HCT116 (cell line): Measurements from ENCODE around the gene HHIPL2. TPM values are rescaled to one million over a fixed set of nuclear protein-coding genes. Genes with fewer than 3 reads are reported as not detected.

Source experiments
- ATAC-seq: fragments of 200-7000 bp; cut with Tn5 transposase; 2 replicates; pipeline ENCODE4 v1.9.1; 2020; ENCODE audit warnings: mild to moderate bottlenecking, moderate library complexity
- BruUV-seq: library from RNA; stranded (reverse); fragments of 400-500 nt; replicated peaks from 2 replicates; lab custom pipeline; 2021; lab: Mats Ljungman, UMichigan
- CTCF ChIA-PET: fragments of 300-600 bp; sonication (Branson Sonifier 250); formaldehyde crosslinking; loops from one replicate; lab custom pipeline; 2021; ENCODE audit warnings: antibody characterized with exemption; lab: Charles Lee
- POLR2A ChIA-PET: fragments of 300-600, 350-600 bp; sonication (Branson Sonifier 250); formaldehyde crosslinking; loops from one replicate; lab custom pipeline; 2021; ENCODE audit warnings: antibody characterized with exemption; lab: Charles Lee
- RAD21 ChIA-PET, 2 experiments: fragments of 300-600 bp; sonication (Branson Sonifier 250); formaldehyde crosslinking; loops; one replicate each; lab custom pipeline; 2023; ENCODE audit warnings: low total read pairs in 2 of 2; ENCODE audit not compliant: uncharacterized antibody in 2 of 2, unreplicated experiment in 2 of 2, low non-redundant PET in 1 of 2; lab: Charles Lee
- DNase-seq: peaks from one replicate; pipeline ENCODE4 v3.0.0-alpha.2; 2010; ENCODE audit warnings: low read depth, low spot score
- H2AFZ ChIP-seq: fragments of 200-600 bp; shearing (Covaris generic), sonication (generic); 2 replicates; pipeline ENCODE4 v1.6.1; 2017; ENCODE audit warnings: low read depth, mixed run types, mixed read lengths, antibody characterized with exemption, low read length; ENCODE audit not compliant: poor library complexity, severe bottlenecking
- H3K27ac ChIP-seq: 2 replicates; pipeline ENCODE4 v1.5.1; 2012; ENCODE audit warnings: low read depth, low read length
- H3K27me3 ChIP-seq: fragments of 200-600 bp; sonication (generic); 2 replicates; pipeline ENCODE4 v1.6.1; 2016; ENCODE audit warnings: mixed run types, low read length, mixed read lengths; ENCODE audit not compliant: insufficient read depth
- H3K36me3 ChIP-seq, 2 experiments: fragments of 200-500 bp in 1 of 2; fragments of 200-600 bp in 1 of 2; sonication (Bioruptor generic) in 1 of 2; sonication (generic) in 1 of 2; 2 replicates each; pipeline versions ENCODE4 v1.5.1 to v1.6.1; 2014 to 2016; ENCODE audit warnings: low read length in 2 of 2, inconsistent platforms in 1 of 2, mixed read lengths in 1 of 2, mixed run types in 1 of 2; ENCODE audit not compliant: insufficient read depth in 2 of 2, control insufficient read depth in 1 of 2
- H3K4me1 ChIP-seq, 2 experiments: fragments of 200-600 bp in 1 of 2; sonication (generic) in 1 of 2; 2 replicates each; pipeline versions ENCODE4 v1.5.1 to v1.6.1; 2012 to 2017; ENCODE audit warnings: low read length in 2 of 2, inconsistent platforms in 1 of 2, mild to moderate bottlenecking in 1 of 2, mixed read lengths in 1 of 2, mixed run types in 1 of 2, moderate library complexity in 1 of 2; ENCODE audit not compliant: insufficient read depth in 2 of 2, control insufficient read depth in 1 of 2
- H3K4me2 ChIP-seq: fragments of 200-600 bp; sonication (generic); 2 replicates; pipeline ENCODE4 v1.6.1; 2017; ENCODE audit warnings: mixed run types, low read length, mixed read lengths
- H3K4me3 ChIP-seq, 2 experiments: fragments of 200-600 bp in 1 of 2; sonication (generic) in 1 of 2; replicated peaks in 1 of 2; 2 replicates each; pipeline ENCODE4 v1.5.1; 2011 to 2016; ENCODE audit warnings: low read length in 2 of 2, control low read depth in 1 of 2, low read depth in 1 of 2, mild to moderate bottlenecking in 1 of 2, mixed read lengths in 1 of 2, mixed run types in 1 of 2
- H3K79me2 ChIP-seq: fragments of 200-600 bp; sonication (generic); 2 replicates; pipeline ENCODE4 v1.6.1; 2017; ENCODE audit warnings: mild to moderate bottlenecking, mixed run types, low read length, moderate library complexity, mixed read lengths; ENCODE audit not compliant: insufficient read depth
- H3K9ac ChIP-seq: fragments of 200-600 bp; sonication (generic); 2 replicates; pipeline ENCODE4 v1.6.1; 2016; ENCODE audit warnings: low read length, mixed read lengths
- H3K9me2 ChIP-seq: fragments of 200-600 bp; sonication (generic), shearing (Covaris generic); 2 replicates; pipeline ENCODE4 v1.6.1; 2017; ENCODE audit warnings: mixed run types, mild to moderate bottlenecking, moderate library complexity; ENCODE audit not compliant: insufficient read depth
- H3K9me3 ChIP-seq, 2 experiments: fragments of 200-500 bp in 1 of 2; fragments of 200-600 bp in 1 of 2; sonication (Bioruptor generic) in 1 of 2; sonication (generic) in 1 of 2; 2 replicates each; pipeline ENCODE4 v1.6.1; 2014 to 2017; ENCODE audit warnings: low read length in 2 of 2, mixed read lengths in 2 of 2, inconsistent platforms in 1 of 2, low read depth in 1 of 2, mild to moderate bottlenecking in 1 of 2, mixed run types in 1 of 2, moderate library complexity in 1 of 2; ENCODE audit not compliant: control insufficient read depth in 1 of 2, insufficient read depth in 1 of 2
- H4K20me1 ChIP-seq: fragments of 200-600 bp; sonication (generic), shearing (Covaris generic); 2 replicates; pipeline ENCODE4 v1.6.1; 2017; ENCODE audit warnings: mixed run types, mild to moderate bottlenecking, moderate library complexity; ENCODE audit not compliant: insufficient read depth
- CBX3 ChIP-seq: IDR thresholded peaks from 2 replicates; pipeline ENCODE4 v1.6.1; 2012; ENCODE audit warnings: low read depth
- EGR1 ChIP-seq: IDR thresholded peaks from 2 replicates; pipeline ENCODE4 v1.6.1; 2012; ENCODE audit warnings: low read depth
- ELF1 ChIP-seq: IDR thresholded peaks from 2 replicates; pipeline ENCODE4 v1.6.1; 2012; ENCODE audit warnings: low read depth, borderline replicate concordance
- EZH2 ChIP-seq: fragments of 200-600 bp; sonication (generic); IDR thresholded peaks from 2 replicates; pipeline ENCODE4 v1.6.1; 2017; ENCODE audit warnings: antibody characterized with exemption, mixed run types
- EZH2phosphoT487 ChIP-seq: fragments of 200-600 bp; IDR thresholded peaks from 2 replicates; pipeline ENCODE4 v1.6.1; 2018; ENCODE audit warnings: antibody characterized with exemption, borderline replicate concordance
- FOSL1 ChIP-seq: IDR thresholded peaks from 2 replicates; pipeline ENCODE4 v1.6.1; 2012; ENCODE audit warnings: low read depth
- JUND ChIP-seq: IDR thresholded peaks from 2 replicates; pipeline ENCODE4 v1.6.1; 2012
- POLR2A ChIP-seq: IDR thresholded peaks from 2 replicates; pipeline ENCODE4 v1.7.0; 2011; ENCODE audit warnings: borderline replicate concordance; ENCODE audit not compliant: insufficient read depth, insufficient read length; ENCODE audit errors: extremely low read depth
- POLR2AphosphoS5 ChIP-seq: IDR thresholded peaks from 2 replicates; pipeline ENCODE4 v1.6.1; 2011; ENCODE audit warnings: mild to moderate bottlenecking, low read depth, low read length, moderate library complexity
- SRF ChIP-seq: IDR thresholded peaks from 2 replicates; pipeline ENCODE4 v1.6.1; 2012; ENCODE audit warnings: low read depth
- TCF7L2 ChIP-seq: IDR thresholded peaks from 2 replicates; pipeline ENCODE4 v1.7.0; 2011; ENCODE audit warnings: borderline replicate concordance, inconsistent platforms; ENCODE audit not compliant: insufficient read depth, insufficient read length; ENCODE audit errors: extremely low read depth
- YY1 ChIP-seq: IDR thresholded peaks from 2 replicates; pipeline ENCODE4 v1.6.1; 2011; ENCODE audit warnings: low read length, low read depth, moderate library complexity, mild to moderate bottlenecking; ENCODE audit not compliant: insufficient replicate concordance; ENCODE audit errors: extremely low read depth
- ZFX ChIP-seq: fragments of 450-650 bp; IDR thresholded peaks from 2 replicates; pipeline ENCODE4 v1.6.1; 2017
- ZNF274 ChIP-seq: fragments of 200-500 bp; sonication (Bioruptor generic); IDR thresholded peaks from 2 replicates; pipeline ENCODE4 v1.6.1; 2014; ENCODE audit warnings: mild to moderate bottlenecking, low read depth, low read length, inconsistent platforms
- intact Hi-C: fragments of 100-400 bp; cut with micrococcal nuclease; formaldehyde crosslinking; loops from 2 replicates; pipeline ENCODE4 v1.10.0; 2022
- total RNA-seq: library from RNA; stranded (reverse); gene quantifications from one replicate; pipeline ENCODE4 v1.2.1, GENCODE V29; 2021; ENCODE audit not compliant: unreplicated experiment
- TF ChIP-seq, protein P1 (sequence below): IDR thresholded peaks from 2 replicates; pipeline ENCODE4 v1.6.1; 2012
- TF ChIP-seq, protein P2 (sequence below), 3 experiments: fragments of 200-600 bp in 1 of 3; sonication (generic) in 1 of 3; IDR thresholded peaks in 2 of 3; conservative IDR thresholded peaks in 1 of 3; 2 replicates each; pipeline ENCODE4 v1.5.1; 2012 to 2017; ENCODE audit warnings: low read depth in 2 of 3, low read length in 2 of 3, antibody characterized with exemption in 1 of 3, borderline replicate concordance in 1 of 3, control low read depth in 1 of 3, mild to moderate bottlenecking in 1 of 3, mixed read lengths in 1 of 3, mixed run types in 1 of 3, moderate library complexity in 1 of 3; ENCODE audit not compliant: insufficient read depth in 1 of 3
- TF ChIP-seq, protein P3 (sequence below): IDR thresholded peaks from 2 replicates; pipeline ENCODE4 v1.6.1; 2011; ENCODE audit warnings: mild to moderate bottlenecking, low read length, moderate library complexity; ENCODE audit not compliant: insufficient replicate concordance; ENCODE audit errors: extremely low read depth

Gene HHIPL2
- total RNA-seq, 1 experiment from 2014 or later: 0.27 TPM

DNA sequence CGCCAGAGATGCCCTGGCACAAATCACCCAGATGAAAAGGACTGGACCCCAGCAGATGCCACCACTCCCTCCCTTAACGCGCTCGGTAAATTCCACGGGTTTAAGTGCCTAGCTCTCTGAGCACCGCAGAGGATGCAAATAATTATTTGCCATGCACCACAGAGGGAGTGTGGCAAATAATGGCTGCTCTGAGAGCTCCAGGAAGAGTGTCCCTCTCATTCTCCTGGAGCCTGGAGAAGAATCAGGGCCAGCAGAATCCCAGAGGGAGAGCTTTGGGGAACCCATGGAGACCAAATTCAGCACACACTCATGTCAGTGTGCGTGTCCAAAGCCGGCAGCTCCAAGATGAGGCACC is 667 bp downstream of the HHIPL2 start:
- ATAC-seq (no peak), DNase-seq (no peak)
- intact Hi-C loops: no loop called here
- H2AFZ ChIP-seq: no peak overlapping the region
- no peaks in the 10 kb centered on the region for H3K4me1 ChIP-seq
- ChIA-PET RAD21 (no interaction called here), CTCF (interaction anchor here (1.0 kb wide), 1 partner anchor 87 kb away, joined by 3 read pairs; no protein-coding TSS in a partner anchor), POLR2A (no interaction called here)
- H3K36me3 ChIP-seq: no peaks in the 10 kb centered on the region
- no peaks in the 10 kb centered on the region for H3K9me2 ChIP-seq
- no peaks in the 10 kb centered on the region for H3K9me3 ChIP-seq
- no peak overlapping the region for H3K4me3 ChIP-seq
- no peak for TF ChIP-seq POLR2AphosphoS5
- no peak for TF ChIP-seq EZH2phosphoT487
- TF ChIP-seq, protein P1, sequence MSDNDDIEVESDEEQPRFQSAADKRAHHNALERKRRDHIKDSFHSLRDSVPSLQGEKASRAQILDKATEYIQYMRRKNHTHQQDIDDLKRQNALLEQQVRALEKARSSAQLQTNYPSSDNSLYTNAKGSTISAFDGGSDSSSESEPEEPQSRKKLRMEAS: no peak
- no peak for TF ChIP-seq SRF
- no peak for TF ChIP-seq CBX3
- TF ChIP-seq EZH2: no peak
- TF ChIP-seq ELF1: no peak
- TF ChIP-seq, protein P2, sequence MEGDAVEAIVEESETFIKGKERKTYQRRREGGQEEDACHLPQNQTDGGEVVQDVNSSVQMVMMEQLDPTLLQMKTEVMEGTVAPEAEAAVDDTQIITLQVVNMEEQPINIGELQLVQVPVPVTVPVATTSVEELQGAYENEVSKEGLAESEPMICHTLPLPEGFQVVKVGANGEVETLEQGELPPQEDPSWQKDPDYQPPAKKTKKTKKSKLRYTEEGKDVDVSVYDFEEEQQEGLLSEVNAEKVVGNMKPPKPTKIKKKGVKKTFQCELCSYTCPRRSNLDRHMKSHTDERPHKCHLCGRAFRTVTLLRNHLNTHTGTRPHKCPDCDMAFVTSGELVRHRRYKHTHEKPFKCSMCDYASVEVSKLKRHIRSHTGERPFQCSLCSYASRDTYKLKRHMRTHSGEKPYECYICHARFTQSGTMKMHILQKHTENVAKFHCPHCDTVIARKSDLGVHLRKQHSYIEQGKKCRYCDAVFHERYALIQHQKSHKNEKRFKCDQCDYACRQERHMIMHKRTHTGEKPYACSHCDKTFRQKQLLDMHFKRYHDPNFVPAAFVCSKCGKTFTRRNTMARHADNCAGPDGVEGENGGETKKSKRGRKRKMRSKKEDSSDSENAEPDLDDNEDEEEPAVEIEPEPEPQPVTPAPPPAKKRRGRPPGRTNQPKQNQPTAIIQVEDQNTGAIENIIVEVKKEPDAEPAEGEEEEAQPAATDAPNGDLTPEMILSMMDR (IDR thresholded peaks at IDR 0.05 in 2 of 3, conservative IDR thresholded peaks at IDR 0.05 in 1 of 3; ENCODE audit: borderline replicate concordance in 1 of 3, insufficient read depth in 1 of 3, low read depth in 2 of 3, low read length in 2 of 3): no peak
- TF ChIP-seq ZNF274: no peak
- TF ChIP-seq YY1: no peak
- TF ChIP-seq EGR1: no peak
- TF ChIP-seq FOSL1: no peak
- no peak for TF ChIP-seq POLR2A
- TF ChIP-seq TCF7L2: no peak
- TF ChIP-seq JUND: no peak
- no peak for TF ChIP-seq ZFX
- TF ChIP-seq, protein P3, sequence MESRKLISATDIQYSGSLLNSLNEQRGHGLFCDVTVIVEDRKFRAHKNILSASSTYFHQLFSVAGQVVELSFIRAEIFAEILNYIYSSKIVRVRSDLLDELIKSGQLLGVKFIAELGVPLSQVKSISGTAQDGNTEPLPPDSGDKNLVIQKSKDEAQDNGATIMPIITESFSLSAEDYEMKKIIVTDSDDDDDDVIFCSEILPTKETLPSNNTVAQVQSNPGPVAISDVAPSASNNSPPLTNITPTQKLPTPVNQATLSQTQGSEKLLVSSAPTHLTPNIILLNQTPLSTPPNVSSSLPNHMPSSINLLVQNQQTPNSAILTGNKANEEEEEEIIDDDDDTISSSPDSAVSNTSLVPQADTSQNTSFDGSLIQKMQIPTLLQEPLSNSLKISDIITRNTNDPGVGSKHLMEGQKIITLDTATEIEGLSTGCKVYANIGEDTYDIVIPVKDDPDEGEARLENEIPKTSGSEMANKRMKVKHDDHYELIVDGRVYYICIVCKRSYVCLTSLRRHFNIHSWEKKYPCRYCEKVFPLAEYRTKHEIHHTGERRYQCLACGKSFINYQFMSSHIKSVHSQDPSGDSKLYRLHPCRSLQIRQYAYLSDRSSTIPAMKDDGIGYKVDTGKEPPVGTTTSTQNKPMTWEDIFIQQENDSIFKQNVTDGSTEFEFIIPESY: no peak
- H3K27ac ChIP-seq: no peak overlapping the region
- BruUV-seq: no TSS peak
- no peaks in the 10 kb centered on the region for H3K27me3 ChIP-seq
- no peaks in the 10 kb centered on the region for H3K79me2 ChIP-seq
- H4K20me1 ChIP-seq: no peaks in the 10 kb centered on the region
- no peak overlapping the region for H3K9ac ChIP-seq
- no peak overlapping the region for H3K4me2 ChIP-seq
